Bronchial epithelial cell (primary cell): Measurements from ENCODE around the gene NBAS. TPM values are rescaled to one million over a fixed set of nuclear protein-coding genes. Genes with fewer than 3 reads are reported as not detected.

ENCODE experiments used
- DNase-seq: peaks from one replicate; pipeline ENCODE4 v3.0.0-alpha.2; 2010; ENCODE audit warnings: low read depth
- FAIRE-seq: peaks from 2 replicates; lab custom pipeline; 2011; peaks lifted over from hg19 to GRCh38; lab: Jason Lieb, UNC
- H3K27me3 ChIP-seq: 2 replicates; pipeline ENCODE4 v1.5.1; 2011; ENCODE audit warnings: low read length; ENCODE audit not compliant: control insufficient read depth, insufficient read depth
- H3K36me3 ChIP-seq: 2 replicates; pipeline ENCODE4 v1.5.1; 2011; ENCODE audit warnings: low read length; ENCODE audit not compliant: control insufficient read depth, insufficient read depth
- H3K4me3 ChIP-seq: 2 replicates; pipeline ENCODE4 v1.5.1; 2011; ENCODE audit warnings: mild to moderate bottlenecking, low read depth, low read length, control low read depth
- total RNA-seq: library from RNA; depleted of rRNA; stranded (reverse); fragments of >200 nt; gene quantifications from 2 replicates; pipeline ENCODE4 v1.2.1, GENCODE V29; 2014
- TF ChIP-seq, protein P1 (sequence below): IDR thresholded peaks from 2 replicates; pipeline ENCODE4 v1.5.1; 2011; ENCODE audit warnings: mild to moderate bottlenecking, moderate library complexity, low read length, control low read depth, inconsistent platforms; ENCODE audit not compliant: insufficient read depth, severe bottlenecking

The NBAS gene
- total RNA-seq, 1 donor from 2014 or later: 78.2 TPM

DNA sequence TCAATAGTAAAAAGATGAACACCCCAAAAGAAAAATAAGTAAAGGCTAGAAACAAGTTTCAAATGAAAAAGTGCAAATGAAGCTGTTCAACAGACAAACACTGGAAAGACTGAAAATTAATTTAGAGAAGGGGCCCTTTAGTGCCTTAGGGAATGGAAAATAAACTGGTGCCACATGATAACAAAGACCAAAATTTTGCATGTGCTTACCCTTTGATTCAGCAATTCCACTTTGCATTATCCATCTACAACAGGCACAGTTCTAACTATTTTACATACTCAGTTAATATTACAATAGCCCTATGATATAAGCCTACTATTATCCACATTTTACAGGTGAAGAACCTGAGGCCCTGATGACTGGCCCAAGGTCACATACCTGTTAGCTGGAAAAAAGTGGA is 183.9 kb downstream of the NBAS start:
- Histone ChIP-seq H3K36me3 (peaks cover 3% of the 10 kb centered on the region), H3K27me3 (no peaks in the 10 kb centered on the region), H3K4me3 (no peak overlapping the region)
- DNase-seq (no peak), FAIRE-seq (no peak)
- TF ChIP-seq, protein P1, sequence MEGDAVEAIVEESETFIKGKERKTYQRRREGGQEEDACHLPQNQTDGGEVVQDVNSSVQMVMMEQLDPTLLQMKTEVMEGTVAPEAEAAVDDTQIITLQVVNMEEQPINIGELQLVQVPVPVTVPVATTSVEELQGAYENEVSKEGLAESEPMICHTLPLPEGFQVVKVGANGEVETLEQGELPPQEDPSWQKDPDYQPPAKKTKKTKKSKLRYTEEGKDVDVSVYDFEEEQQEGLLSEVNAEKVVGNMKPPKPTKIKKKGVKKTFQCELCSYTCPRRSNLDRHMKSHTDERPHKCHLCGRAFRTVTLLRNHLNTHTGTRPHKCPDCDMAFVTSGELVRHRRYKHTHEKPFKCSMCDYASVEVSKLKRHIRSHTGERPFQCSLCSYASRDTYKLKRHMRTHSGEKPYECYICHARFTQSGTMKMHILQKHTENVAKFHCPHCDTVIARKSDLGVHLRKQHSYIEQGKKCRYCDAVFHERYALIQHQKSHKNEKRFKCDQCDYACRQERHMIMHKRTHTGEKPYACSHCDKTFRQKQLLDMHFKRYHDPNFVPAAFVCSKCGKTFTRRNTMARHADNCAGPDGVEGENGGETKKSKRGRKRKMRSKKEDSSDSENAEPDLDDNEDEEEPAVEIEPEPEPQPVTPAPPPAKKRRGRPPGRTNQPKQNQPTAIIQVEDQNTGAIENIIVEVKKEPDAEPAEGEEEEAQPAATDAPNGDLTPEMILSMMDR: no peak

DNA sequence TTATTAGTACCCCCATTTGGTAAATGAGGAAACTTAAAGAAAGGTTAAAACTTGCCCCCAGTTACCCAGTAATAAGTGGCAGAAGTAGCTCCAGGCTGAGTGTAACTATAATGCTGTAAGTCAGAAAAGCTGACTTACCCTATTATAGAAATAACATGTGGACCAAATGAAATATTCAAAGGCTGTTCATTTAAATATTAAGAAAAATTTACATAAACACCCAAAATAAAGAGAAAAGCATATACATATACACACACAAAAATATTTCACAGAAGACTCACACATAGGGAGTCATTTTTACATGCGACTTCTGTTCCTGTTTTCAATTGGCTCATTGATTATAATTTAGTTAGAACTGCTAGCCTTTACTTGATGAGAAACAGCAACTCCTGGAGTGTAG is 189.1 kb downstream of the NBAS start:
- DNase-seq: no peak
- FAIRE-seq: no peak
- Histone ChIP-seq H3K36me3 (peaks cover 1% of the 10 kb centered on the region), H3K4me3 (no peak overlapping the region), H3K27me3 (no peaks in the 10 kb centered on the region)
- TF ChIP-seq, protein P1: no peak

DNA sequence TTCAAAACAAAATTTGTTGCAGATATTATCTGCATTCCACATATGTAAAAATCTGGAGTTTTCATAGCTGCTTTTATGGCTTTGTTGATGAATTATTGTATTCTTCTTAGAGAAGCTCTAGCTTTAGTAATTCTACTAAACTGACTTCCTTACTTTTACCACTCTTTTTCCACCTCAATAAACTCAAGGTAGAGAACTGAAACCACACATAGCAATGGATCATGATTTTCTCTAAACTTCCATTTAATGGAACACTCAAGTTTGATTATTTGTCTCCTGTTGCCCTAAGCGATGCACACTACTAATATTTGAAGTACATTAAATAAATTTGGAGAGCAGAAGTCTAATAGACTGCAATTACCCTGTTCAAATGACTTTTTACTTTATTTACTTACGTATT is 192.0 kb downstream of the NBAS start:
- Histone ChIP-seq H3K36me3 (peaks cover 1% of the 10 kb centered on the region), H3K27me3 (no peaks in the 10 kb centered on the region)
- FAIRE-seq: no peak

DNA sequence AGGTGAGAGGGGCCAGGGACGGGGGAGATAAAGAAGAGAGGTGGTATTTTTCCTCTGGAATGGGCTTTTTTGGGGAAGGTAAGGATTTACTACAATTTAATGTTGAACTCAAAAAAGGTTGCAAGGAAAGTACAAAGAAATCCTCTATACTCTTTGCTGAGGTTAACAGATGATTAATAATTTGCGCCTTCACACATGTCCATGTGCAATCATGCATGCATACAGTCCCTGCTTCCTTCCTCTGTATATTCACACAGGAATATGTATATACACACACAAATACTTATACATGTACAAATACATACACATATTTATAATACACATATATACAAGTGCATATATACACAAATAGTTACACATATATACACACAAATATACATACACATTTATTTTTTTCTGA is 193.4 kb downstream of the NBAS start:
- peaks cover 1% of the 10 kb centered on the region for H3K36me3 ChIP-seq
- TF ChIP-seq, protein P1: no peak
- H3K27me3 ChIP-seq: no peaks in the 10 kb centered on the region
- FAIRE-seq: no peak
- DNase-seq: no peak
- H3K4me3 ChIP-seq: no peak overlapping the region

More for the DNA sequence above, 192.0 kb downstream of the NBAS start:
- no peak overlapping the region for H3K4me3 ChIP-seq
- TF ChIP-seq, protein P1: no peak
- no peak for DNase-seq

DNA sequence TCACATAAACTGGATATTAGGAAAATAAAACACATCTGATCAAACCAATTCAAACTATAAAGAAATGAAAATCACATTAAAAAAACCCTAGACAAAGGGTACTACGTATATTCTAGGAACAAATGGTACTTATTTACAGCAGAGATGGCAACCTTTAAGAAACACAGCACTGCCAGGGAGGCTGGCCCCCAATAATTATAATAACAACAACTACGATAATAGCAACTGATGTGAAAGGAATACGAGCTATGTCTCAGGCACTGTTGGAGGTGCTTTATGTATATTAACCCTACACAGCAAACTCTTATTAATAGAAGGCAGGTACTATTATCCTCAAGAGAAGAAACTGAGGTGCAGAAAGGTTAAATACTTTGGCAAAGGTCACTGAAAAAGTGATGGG is 193.9 kb downstream of the NBAS start:
- TF ChIP-seq, protein P1: no peak
- no peak for FAIRE-seq
- no peak overlapping the region for H3K4me3 ChIP-seq
- H3K27me3 ChIP-seq: no peaks in the 10 kb centered on the region
- peaks cover 1% of the 10 kb centered on the region for H3K36me3 ChIP-seq
- no peak for DNase-seq

DNA sequence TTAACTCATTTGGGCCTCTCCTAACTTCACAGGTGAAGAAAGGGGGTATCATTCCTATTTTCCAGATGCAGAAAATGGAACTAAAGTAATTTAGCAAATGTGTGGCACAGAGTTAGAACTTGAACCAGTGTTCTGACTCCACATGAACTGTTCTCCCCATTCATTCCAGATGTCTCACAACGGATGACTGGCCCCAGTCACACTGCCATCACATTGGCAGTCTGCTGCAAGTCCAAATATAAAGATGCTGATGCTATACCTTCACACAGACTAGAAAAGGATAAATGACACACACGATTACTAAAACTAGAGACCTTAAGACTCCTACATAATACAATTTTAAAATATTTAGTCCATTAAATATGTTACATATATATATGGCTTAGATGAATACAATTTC is 195.7 kb downstream of the NBAS start:
- FAIRE-seq (no peak), DNase-seq (no peak)
- Histone ChIP-seq H3K4me3 (no peak overlapping the region), H3K36me3 (peaks cover 1% of the 10 kb centered on the region), H3K27me3 (no peaks in the 10 kb centered on the region)
- TF ChIP-seq, protein P1: no peak
